Stomach (tissue), 9 donors: ENCODE measurements around the gene NFATC1. TPM values are rescaled to one million over a fixed set of nuclear protein-coding genes. Genes with fewer than 3 reads are reported as not detected.

Experiments
- DNase-seq, 2 donors: peaks; one replicate each; pipeline versions ENCODE4 v3.0.0 to v3.0.0-alpha.2; 2013 to 2019
- H3K27ac ChIP-seq, 5 donors: fragments of 200-600 bp in 4 of 5; sonication (generic) in 4 of 5; one replicate each; pipeline ENCODE4 v1.5.1; 2013 to 2019; ENCODE audit warnings: mild to moderate bottlenecking in 1 of 5, moderate library complexity in 1 of 5
- H3K27me3 ChIP-seq, 3 donors: fragments of 200-600 bp; sonication (generic); one replicate each; pipeline ENCODE4 v1.5.1; 2017 to 2019; ENCODE audit warnings: mixed run types in 1 of 3
- H3K36me3 ChIP-seq, 4 donors: fragments of 200-600 bp; sonication (generic); 1 replicate in 3 of 4; 2 replicates in 1 of 4; pipeline ENCODE4 v1.5.1; 2016 to 2019
- H3K4me1 ChIP-seq, 4 donors: fragments of 200-600 bp; sonication (generic); one replicate each; pipeline ENCODE4 v1.5.1; 2016 to 2019
- H3K4me3 ChIP-seq, 4 donors: fragments of 200-600 bp; sonication (generic) in 3 of 4; one replicate each; pipeline ENCODE4 v1.5.1; 2016 to 2019; ENCODE audit warnings: mild to moderate bottlenecking in 1 of 4
- H3K9me3 ChIP-seq, 4 donors: fragments of 200-600 bp; sonication (generic); one replicate each; pipeline ENCODE4 v1.5.1; 2016 to 2019
- EP300 ChIP-seq: sonication (generic); formaldehyde crosslinking; IDR thresholded peaks from one replicate; pipeline ENCODE4 v1.6.1; 2017; ENCODE audit warnings: antibody characterized with exemption
- POLR2A ChIP-seq, 4 donors: fragments of 450-650 bp; IDR thresholded peaks; one replicate each; pipeline ENCODE4 v1.6.1; 2016; ENCODE audit warnings: antibody characterized with exemption in 4 of 4, control low read depth in 2 of 4, mild to moderate bottlenecking in 1 of 4, moderate library complexity in 1 of 4
- POLR2AphosphoS5 ChIP-seq, 3 donors: sonication (generic); formaldehyde crosslinking; IDR thresholded peaks; one replicate each; pipeline ENCODE4 v1.6.1; 2016; ENCODE audit warnings: antibody characterized with exemption in 3 of 3
- WGBS, 5 donors: extraction: QIAGEN DNeasy Blood & Tissue Kit in 3 of 5; methylation state at CpG; one replicate each; pipeline versions ENCODE4 v1.1.5 to v1.1.7; 2013 to 2018; 5-methylcytosine and 5-hydroxymethylcytosine counted together
- intact Hi-C: fragments of 100-400 bp; cut with DNase I; formaldehyde crosslinking; loops from one replicate; pipeline ENCODE4 v1.15.1; 2023; ENCODE audit warnings: low total_unique reads
- polyA plus RNA-seq, 3 donors: library from polyadenylated mRNA; stranded (reverse); fragments of 200-250 nt; gene quantifications; one replicate each; pipeline ENCODE4 v1.2.3, GENCODE V29; 2013
- total RNA-seq, 5 donors: library from RNA; depleted of rRNA; stranded (reverse); fragments of >200 nt; gene quantifications; one replicate each; pipeline versions ENCODE4 v1.1.0 to v1.2.3, GENCODE V29; 2014 to 2016
- TF ChIP-seq, protein P1 (sequence below), 7 experiments: fragments of 450-650 bp in 4 of 7; fragments of 200-600 bp in 3 of 7; sonication (generic) in 3 of 7; IDR thresholded peaks; one replicate each; pipeline ENCODE4 v1.5.1; 2016 to 2019; ENCODE audit warnings: antibody characterized with exemption in 7 of 7, control low read depth in 2 of 7, mild to moderate bottlenecking in 1 of 7
- donor health status: healthy with polysubstance abuse.
- donor health status: Bipolar disorder and iron deficiency.
- donor health status: healthy.

NFATC1 gene
- total and polyA plus RNA-seq, 8 donors = 2.6 to 14.0 (median 6.1) TPM

DNA sequence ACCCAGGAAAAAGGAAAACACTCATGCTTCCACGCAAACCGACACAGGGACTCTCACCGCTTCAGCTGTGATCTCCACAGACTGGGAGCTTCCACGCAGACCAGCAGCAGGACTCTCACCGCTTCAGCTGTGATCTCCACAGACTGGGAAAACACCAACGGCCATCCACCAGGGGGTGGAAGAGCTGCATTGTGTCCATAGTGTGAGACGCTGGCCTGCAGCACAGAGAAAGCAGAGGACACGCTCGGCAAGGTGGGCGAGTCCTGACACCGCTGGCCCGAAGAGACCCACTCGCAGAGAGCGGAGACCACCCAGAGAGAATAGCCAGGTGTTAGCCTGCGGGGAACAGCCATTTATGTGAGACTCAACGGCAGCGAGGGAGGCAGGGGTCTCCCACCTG, 42.5 kb upstream of the NFATC1 start:
- no peak for TF ChIP-seq EP300
- no peak for TF ChIP-seq POLR2A (IDR thresholded peaks at IDR 0.05)
- TF ChIP-seq, protein P1, sequence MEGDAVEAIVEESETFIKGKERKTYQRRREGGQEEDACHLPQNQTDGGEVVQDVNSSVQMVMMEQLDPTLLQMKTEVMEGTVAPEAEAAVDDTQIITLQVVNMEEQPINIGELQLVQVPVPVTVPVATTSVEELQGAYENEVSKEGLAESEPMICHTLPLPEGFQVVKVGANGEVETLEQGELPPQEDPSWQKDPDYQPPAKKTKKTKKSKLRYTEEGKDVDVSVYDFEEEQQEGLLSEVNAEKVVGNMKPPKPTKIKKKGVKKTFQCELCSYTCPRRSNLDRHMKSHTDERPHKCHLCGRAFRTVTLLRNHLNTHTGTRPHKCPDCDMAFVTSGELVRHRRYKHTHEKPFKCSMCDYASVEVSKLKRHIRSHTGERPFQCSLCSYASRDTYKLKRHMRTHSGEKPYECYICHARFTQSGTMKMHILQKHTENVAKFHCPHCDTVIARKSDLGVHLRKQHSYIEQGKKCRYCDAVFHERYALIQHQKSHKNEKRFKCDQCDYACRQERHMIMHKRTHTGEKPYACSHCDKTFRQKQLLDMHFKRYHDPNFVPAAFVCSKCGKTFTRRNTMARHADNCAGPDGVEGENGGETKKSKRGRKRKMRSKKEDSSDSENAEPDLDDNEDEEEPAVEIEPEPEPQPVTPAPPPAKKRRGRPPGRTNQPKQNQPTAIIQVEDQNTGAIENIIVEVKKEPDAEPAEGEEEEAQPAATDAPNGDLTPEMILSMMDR (IDR thresholded peaks at IDR 0.05) = no peak
- no peak for TF ChIP-seq POLR2AphosphoS5 (IDR thresholded peaks at IDR 0.05)
- Histone ChIP-seq H3K36me3 (peaks cover 13 to 69% (median 62%) of the 10 kb centered on the region in 4 donors), H3K9me3 (no peaks in the 10 kb centered on the region), H3K27ac (no peak overlapping the region), H3K4me3 (no peak overlapping the region), H3K4me1 (no peaks in the 10 kb centered on the region), H3K27me3 (no peaks in the 10 kb centered on the region)
- 87 to 90% (median 89%) methylated on average over 16 to 17 of the region's 17 CpGs for WGBS, 5 donors
- peak in 1 of 2 donors; percentile 39 for DNase-seq
- intact Hi-C loops = no loop called here

DNA sequence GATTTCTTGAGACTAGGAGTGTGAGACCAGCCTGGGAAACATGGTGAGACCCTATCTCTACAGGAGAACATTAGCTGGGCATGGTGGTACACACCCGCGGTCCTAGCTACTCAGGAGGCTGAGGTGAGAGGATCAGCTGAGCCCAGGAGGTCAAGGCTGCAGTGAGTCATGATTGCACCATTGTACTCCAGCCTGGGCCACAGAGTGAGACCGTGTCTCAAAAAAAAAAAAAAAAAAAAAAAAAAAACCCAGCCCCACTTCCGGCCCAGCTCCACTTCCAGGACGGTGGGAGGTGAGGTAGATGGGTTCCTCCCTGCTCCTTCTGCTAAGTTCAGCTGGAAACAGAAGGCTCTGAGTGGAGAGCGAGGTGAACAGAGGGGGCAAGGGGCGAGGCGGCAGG, 41.4 kb upstream of the NFATC1 start:
- Histone ChIP-seq H3K27me3 (no peaks in the 10 kb centered on the region), H3K4me3 (no peak overlapping the region), H3K36me3 (peaks cover 6 to 64% (median 58%) of the 10 kb centered on the region in 4 donors), H3K9me3 (no peaks in the 10 kb centered on the region), H3K4me1 (no peaks in the 10 kb centered on the region), H3K27ac (no peak overlapping the region)
- WGBS, 5 donors = 81 to 94% (median 92%) methylated on average over 8 of the region's 8 CpGs
- no peak for TF ChIP-seq POLR2AphosphoS5 (IDR thresholded peaks at IDR 0.05)
- TF ChIP-seq POLR2A (IDR thresholded peaks at IDR 0.05) = no peak
- TF ChIP-seq, protein P1 (IDR thresholded peaks at IDR 0.05) = no peak
- no peak for TF ChIP-seq EP300
- DNase-seq = no peak
- intact Hi-C loops = no loop called here

DNA sequence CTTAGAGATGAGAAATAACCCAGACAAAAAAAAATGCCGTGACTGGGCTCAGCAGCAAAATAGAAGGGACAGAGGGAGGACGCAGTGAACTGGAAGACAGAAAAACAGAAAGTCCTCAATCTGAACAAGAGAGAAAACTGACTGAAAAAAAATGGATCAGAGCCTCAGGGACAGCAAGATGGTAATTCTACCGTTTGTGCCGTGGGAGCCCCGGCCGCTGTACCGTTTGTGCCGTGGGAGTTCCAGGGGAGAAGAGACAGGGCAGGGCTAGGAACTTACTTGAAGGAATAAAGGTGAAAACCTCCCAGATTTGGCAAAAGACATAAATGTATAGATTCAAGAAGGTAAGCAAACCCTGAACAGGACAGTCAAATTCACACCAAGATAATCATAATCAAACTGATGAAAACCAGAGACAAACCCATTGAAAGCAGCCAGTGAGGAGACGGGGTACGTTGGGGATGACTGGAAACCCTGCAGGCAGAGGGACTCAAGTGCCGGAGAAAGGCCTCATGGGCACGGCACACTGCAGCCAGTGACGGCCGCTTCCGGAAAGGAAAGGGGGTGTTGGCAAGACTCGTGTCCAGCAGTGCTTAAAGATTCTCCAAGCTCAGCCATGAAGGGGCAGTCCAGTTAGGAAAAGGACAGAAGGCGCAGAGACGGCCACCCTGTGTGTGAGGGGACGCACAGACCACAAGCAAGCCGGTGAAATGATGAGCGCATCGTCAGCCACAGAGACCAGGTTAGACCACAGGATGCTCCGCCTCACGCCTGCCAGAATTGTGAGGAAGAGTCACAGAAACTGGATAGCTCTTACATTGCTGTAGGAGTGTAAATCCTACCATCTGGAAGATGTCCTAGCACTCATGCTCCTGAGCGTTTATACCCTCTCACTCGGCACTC, 40.0 kb upstream of the NFATC1 start:
- no peaks in the 10 kb centered on the region for H3K27me3 ChIP-seq
- intact Hi-C loops = no loop called here
- H3K4me1 ChIP-seq = no peaks in the 10 kb centered on the region
- H3K36me3 ChIP-seq = peaks cover 6 to 64% (median 60%) of the 10 kb centered on the region in 4 donors
- WGBS, 5 donors = 89 to 91% (median 90%) methylated on average over 26 of the region's 26 CpGs
- H3K4me3 ChIP-seq = no peak overlapping the region
- TF ChIP-seq POLR2AphosphoS5 (IDR thresholded peaks at IDR 0.05) (no peak), POLR2A (IDR thresholded peaks at IDR 0.05) (no peak), EP300 (no peak)
- TF ChIP-seq, protein P1 (IDR thresholded peaks at IDR 0.05) = no peak
- no peaks in the 10 kb centered on the region for H3K9me3 ChIP-seq
- DNase-seq = no peak
- no peak overlapping the region for H3K27ac ChIP-seq

DNA sequence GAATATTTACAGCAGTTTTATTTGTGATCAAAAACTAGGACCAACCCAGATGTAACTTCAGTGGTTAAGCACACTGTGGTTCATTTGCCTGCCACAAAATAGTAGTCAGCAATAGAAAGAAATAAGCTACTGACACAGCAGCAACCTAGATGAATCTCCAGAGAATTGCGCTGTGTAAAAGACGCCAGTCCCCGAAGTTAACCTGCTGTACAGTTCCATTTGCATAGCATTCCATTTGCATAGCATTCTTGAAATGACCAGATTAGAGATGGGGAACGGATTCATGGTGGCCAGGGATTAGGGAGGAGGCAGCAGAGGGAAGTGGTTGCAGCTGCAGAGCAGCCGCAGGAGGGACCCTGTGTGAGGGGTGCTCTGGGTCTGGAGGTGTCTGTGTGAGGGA, 39.3 kb upstream of the NFATC1 start:
- Histone ChIP-seq H3K4me3 (no peak overlapping the region), H3K36me3 (peaks cover 8 to 65% (median 62%) of the 10 kb centered on the region in 4 donors), H3K27ac (no peak overlapping the region), H3K27me3 (no peaks in the 10 kb centered on the region), H3K9me3 (no peaks in the 10 kb centered on the region), H3K4me1 (no peaks in the 10 kb centered on the region)
- 83 to 91% (median 88%) methylated on average over 5 of the region's 5 CpGs for WGBS, 5 donors
- DNase-seq = no peak
- TF ChIP-seq POLR2A (IDR thresholded peaks at IDR 0.05) = no peak
- no peak for TF ChIP-seq POLR2AphosphoS5 (IDR thresholded peaks at IDR 0.05)
- TF ChIP-seq, protein P1 (IDR thresholded peaks at IDR 0.05) = no peak
- no peak for TF ChIP-seq EP300
- intact Hi-C loops = no loop called here
